PC-3 (cell line): ENCODE measurements around the gene ZNF629.

ENCODE experiments used
- CTCF ChIP-seq: fragments of 300-600 bp; sonication (generic); conservative IDR thresholded peaks from 2 replicates; pipeline ENCODE4 v1.5.1; 2017; ENCODE audit warnings: antibody characterized with exemption, low read depth, mild to moderate bottlenecking, low read length
- EZH2 ChIP-seq: fragments of 300-600 bp; sonication (generic); IDR thresholded peaks from one replicate; pipeline ENCODE4 v1.6.1; 2017; ENCODE audit warnings: antibody characterized with exemption, mild to moderate bottlenecking, low read length; ENCODE audit not compliant: unreplicated experiment
- EZH2phosphoT487 ChIP-seq: fragments of 300-600 bp; sonication (generic); IDR thresholded peaks from 2 replicates; pipeline ENCODE4 v1.6.1; 2018; ENCODE audit warnings: mild to moderate bottlenecking, antibody characterized with exemption, low read length, borderline replicate concordance

- no peak for TF ChIP-seq EZH2phosphoT487
- TF ChIP-seq EZH2 = no peak
- TF ChIP-seq CTCF = no peak
Observed at GRCh38 chr16:30760001-30760559, 26.9 kb downstream of the ZNF629 start.
